ENCODE data around the gene ARHGEF10L. TPM values are rescaled to one million over a fixed set of nuclear protein-coding genes. Genes with fewer than 3 reads are reported as not detected.

Gene ARHGEF10L
- total RNA-seq, 2 donors from 2014 or later, result 26.0 to 39.7 TPM

- no peak overlapping the region for H3K4me3 ChIP-seq
- TF ChIP-seq POLR2A (IDR thresholded peaks at IDR 0.05), result no peak
- TF ChIP-seq CTCF (IDR thresholded peaks at IDR 0.05), result no peak
- no peak for TF ChIP-seq POLR2AphosphoS5 (IDR thresholded peaks at IDR 0.05)
- 90% methylated on average over 32 of the region's 32 CpGs for WGBS
- no peaks in the 10 kb centered on the region for H3K27me3 ChIP-seq (replicated peaks; ENCODE audit: insufficient read depth)
- no peak overlapping the region for H3K27ac ChIP-seq
- no peaks in the 10 kb centered on the region for H3K9me3 ChIP-seq
- no peaks in the 10 kb centered on the region for H3K36me3 ChIP-seq
- intact Hi-C loops (cut with DNase I), result no loop called here
- DNase-seq (ENCODE audit: low spot score), result no peak
- H3K4me1 ChIP-seq (replicated peaks), result no peaks in the 10 kb centered on the region
Measured at GRCh38 chr1:17646444-17647280, 107.2 kb downstream of the ARHGEF10L start.

- DNase-seq (ENCODE audit: low spot score), result no peak
- no peaks in the 10 kb centered on the region for H3K36me3 ChIP-seq
- 74% methylated on average over 18 of the region's 20 CpGs for WGBS
Measured at GRCh38 chr1:17648457-17649145, 109.1 kb downstream of the ARHGEF10L start.

GRCh38 chr1:17649371-17650106, 110.0 kb downstream of the ARHGEF10L start:
- H3K4me1 ChIP-seq (replicated peaks), result no peaks in the 10 kb centered on the region
- no peak overlapping the region for H3K27ac ChIP-seq
- DNase-seq (ENCODE audit: low spot score), result no peak
- TF ChIP-seq POLR2AphosphoS5 (IDR thresholded peaks at IDR 0.05), result no peak
- TF ChIP-seq CTCF (IDR thresholded peaks at IDR 0.05), result no peak
- no peak for TF ChIP-seq POLR2A (IDR thresholded peaks at IDR 0.05)
- no peaks in the 10 kb centered on the region for H3K27me3 ChIP-seq (replicated peaks; ENCODE audit: insufficient read depth)
- 95% methylated on average over 11 of the region's 11 CpGs for WGBS
- H3K9me3 ChIP-seq, result no peaks in the 10 kb centered on the region
- intact Hi-C loops (cut with DNase I), result no loop called here
- H3K36me3 ChIP-seq, result no peaks in the 10 kb centered on the region
- no peak overlapping the region for H3K4me3 ChIP-seq

More at GRCh38 chr1:17648457-17649145, 109.1 kb downstream of the ARHGEF10L start:
- Histone ChIP-seq H3K9me3 (no peaks in the 10 kb centered on the region), H3K4me3 (no peak overlapping the region), H3K4me1 (replicated peaks) (no peaks in the 10 kb centered on the region), H3K27me3 (replicated peaks; ENCODE audit: insufficient read depth) (no peaks in the 10 kb centered on the region), H3K27ac (no peak overlapping the region)
- TF ChIP-seq CTCF (IDR thresholded peaks at IDR 0.05) (no peak), POLR2AphosphoS5 (IDR thresholded peaks at IDR 0.05) (no peak), POLR2A (IDR thresholded peaks at IDR 0.05) (no peak)
- intact Hi-C loops (cut with DNase I), result no loop called here

- Histone ChIP-seq H3K9me3 (no peaks in the 10 kb centered on the region), H3K4me3 (no peak overlapping the region), H3K27me3 (replicated peaks; ENCODE audit: insufficient read depth) (no peaks in the 10 kb centered on the region), H3K27ac (no peak overlapping the region), H3K36me3 (peaks cover 0 to 11% of the 10 kb centered on the region in 2 donors), H3K4me1 (replicated peaks) (no peaks in the 10 kb centered on the region)
- intact Hi-C loops (cut with DNase I), result no loop called here
- TF ChIP-seq POLR2AphosphoS5 (IDR thresholded peaks at IDR 0.05) (no peak), POLR2A (IDR thresholded peaks at IDR 0.05) (no peak), CTCF (IDR thresholded peaks at IDR 0.05) (no peak)
- no peak for DNase-seq (ENCODE audit: low spot score)
- 73% methylated on average over 7 of the region's 7 CpGs for WGBS
Measured at GRCh38 chr1:17653276-17653675, 113.8 kb downstream of the ARHGEF10L start.

All from prostate gland (tissue), 2 donors.